Body of pancreas (tissue), 4 donors: ENCODE results near the gene THSD8.

Source experiments
- POLR2A ChIP-seq, 3 donors: fragments of 450-650 bp; IDR thresholded peaks; one replicate each; pipeline ENCODE4 v1.6.1; 2016; ENCODE audit warnings: antibody characterized with exemption in 3 of 3, mild to moderate bottlenecking in 2 of 3
- TF ChIP-seq, protein P1 (sequence below), 7 experiments: fragments of 450-650 bp in 4 of 7; fragments of 200-600 bp in 3 of 7; sonication (generic) in 3 of 7; IDR thresholded peaks; one replicate each; pipeline ENCODE4 v1.5.1; 2016 to 2019; ENCODE audit warnings: antibody characterized with exemption in 7 of 7

DNA sequence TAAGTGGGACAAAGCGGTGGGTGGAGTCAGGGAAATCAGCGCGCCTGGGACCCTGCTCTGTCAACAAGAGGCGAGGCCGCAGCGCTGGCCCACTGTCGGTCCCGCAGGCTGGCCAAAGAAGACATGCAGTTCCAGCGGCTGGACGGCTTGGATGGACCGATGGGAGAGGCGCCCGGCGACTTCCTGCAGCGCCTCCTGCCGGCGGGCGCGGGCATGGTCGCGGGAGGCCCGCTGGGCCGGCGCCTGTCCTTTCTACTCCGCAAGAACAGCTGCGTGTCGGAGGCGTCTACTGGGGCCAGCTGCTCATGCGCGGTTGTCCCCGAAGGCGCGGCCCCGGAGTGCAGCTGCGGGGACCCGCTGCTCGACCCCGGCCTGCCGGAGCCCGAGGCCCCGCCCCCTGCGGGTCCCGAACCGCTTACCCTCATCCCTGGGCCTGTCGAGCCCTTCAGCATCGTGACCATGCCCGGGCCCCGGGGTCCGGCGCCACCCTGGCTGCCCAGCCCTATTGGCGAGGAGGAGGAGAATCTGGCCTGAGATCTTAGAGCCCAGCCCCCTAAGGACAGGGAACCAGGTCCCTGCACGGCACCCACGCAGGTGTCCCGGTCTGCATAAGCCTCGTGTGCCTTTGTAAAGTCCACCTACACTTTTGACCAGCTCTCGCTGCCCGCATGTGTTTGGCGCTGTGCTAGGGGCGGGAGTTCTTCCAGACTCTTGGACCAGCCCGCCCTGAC, 44.2 kb upstream of the THSD8 start:
- TF ChIP-seq, protein P1, sequence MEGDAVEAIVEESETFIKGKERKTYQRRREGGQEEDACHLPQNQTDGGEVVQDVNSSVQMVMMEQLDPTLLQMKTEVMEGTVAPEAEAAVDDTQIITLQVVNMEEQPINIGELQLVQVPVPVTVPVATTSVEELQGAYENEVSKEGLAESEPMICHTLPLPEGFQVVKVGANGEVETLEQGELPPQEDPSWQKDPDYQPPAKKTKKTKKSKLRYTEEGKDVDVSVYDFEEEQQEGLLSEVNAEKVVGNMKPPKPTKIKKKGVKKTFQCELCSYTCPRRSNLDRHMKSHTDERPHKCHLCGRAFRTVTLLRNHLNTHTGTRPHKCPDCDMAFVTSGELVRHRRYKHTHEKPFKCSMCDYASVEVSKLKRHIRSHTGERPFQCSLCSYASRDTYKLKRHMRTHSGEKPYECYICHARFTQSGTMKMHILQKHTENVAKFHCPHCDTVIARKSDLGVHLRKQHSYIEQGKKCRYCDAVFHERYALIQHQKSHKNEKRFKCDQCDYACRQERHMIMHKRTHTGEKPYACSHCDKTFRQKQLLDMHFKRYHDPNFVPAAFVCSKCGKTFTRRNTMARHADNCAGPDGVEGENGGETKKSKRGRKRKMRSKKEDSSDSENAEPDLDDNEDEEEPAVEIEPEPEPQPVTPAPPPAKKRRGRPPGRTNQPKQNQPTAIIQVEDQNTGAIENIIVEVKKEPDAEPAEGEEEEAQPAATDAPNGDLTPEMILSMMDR (IDR thresholded peaks at IDR 0.05) = peak; percentile 78 to 92 (median 89)
- TF ChIP-seq POLR2A (IDR thresholded peaks at IDR 0.05) = peak in 1 of 3 donors; percentile 7
